ENCODE measurements around the gene CSNK1D.

Gene CSNK1D

DNA sequence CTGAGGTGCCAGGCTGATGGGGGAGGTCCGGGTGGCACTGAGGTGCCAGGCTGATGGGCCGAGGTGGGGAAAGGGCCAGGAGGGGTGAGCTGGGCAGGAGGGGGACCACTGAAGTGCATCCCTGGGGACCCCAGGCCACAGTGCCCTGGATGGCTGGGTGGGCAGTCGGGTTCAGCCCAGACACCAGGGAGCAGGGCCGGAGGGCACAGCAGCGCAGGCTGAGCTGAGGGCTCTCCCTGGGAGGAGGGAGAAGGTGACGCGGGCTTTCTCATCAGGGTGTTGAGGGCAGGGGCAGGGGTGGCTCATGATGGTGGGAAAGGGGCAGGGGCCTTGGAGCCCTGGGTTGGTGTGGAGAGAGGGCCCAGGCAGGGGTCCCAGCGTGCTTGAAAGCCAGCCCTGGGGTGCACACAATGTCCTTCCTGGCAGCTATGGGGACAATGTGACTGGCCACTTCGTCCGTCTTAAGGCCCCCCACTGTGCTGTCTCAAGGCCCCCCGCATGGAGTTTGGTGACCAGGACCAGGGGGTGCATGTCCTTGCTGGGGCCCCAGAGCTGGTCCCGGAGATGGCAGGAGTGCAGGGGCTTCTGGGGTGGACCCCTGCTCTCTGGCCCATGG, 27.9 kb upstream of the CSNK1D start:
- Histone ChIP-seq H3K27ac (no peak overlapping the region), H3K4me3 (no peak overlapping the region)
- TF ChIP-seq, protein P1, sequence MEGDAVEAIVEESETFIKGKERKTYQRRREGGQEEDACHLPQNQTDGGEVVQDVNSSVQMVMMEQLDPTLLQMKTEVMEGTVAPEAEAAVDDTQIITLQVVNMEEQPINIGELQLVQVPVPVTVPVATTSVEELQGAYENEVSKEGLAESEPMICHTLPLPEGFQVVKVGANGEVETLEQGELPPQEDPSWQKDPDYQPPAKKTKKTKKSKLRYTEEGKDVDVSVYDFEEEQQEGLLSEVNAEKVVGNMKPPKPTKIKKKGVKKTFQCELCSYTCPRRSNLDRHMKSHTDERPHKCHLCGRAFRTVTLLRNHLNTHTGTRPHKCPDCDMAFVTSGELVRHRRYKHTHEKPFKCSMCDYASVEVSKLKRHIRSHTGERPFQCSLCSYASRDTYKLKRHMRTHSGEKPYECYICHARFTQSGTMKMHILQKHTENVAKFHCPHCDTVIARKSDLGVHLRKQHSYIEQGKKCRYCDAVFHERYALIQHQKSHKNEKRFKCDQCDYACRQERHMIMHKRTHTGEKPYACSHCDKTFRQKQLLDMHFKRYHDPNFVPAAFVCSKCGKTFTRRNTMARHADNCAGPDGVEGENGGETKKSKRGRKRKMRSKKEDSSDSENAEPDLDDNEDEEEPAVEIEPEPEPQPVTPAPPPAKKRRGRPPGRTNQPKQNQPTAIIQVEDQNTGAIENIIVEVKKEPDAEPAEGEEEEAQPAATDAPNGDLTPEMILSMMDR (IDR thresholded peaks at IDR 0.05): no peak
- DNase-seq (ENCODE audit: low spot score): no peak

DNA sequence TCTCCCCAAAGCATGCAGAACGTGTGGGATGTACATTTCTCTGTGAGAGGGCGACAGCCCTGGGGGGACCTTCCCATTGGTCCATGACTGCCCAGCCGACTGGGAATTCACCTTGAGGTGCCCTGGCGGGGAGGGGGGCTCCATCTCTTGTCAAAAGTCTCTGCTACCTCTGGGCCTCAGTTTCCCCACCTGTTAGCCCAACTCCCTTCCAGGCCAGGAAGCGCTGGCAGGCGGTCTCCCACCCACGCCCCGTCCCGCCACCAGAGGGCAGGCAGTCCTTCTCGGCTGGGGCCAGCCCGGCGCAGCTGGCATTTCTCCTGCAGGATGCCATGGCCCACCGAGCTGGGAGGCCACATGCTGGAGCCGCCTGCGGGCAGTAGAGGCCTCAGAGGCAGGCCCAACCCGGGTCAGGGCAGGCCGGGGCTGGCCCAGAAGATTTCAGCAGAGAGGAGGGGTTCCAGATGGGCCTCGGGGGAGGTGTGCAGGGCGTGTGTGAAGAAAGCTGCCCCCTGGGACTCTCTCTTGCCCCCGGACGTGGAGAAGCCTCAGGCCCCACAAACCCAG, 27.3 kb upstream of the CSNK1D start:
- TF ChIP-seq, protein P1 (IDR thresholded peaks at IDR 0.05): peak; percentile 52
- Histone ChIP-seq H3K27ac (no peak overlapping the region), H3K4me3 (no peak overlapping the region)
- no peak for DNase-seq (ENCODE audit: low spot score)

DNA sequence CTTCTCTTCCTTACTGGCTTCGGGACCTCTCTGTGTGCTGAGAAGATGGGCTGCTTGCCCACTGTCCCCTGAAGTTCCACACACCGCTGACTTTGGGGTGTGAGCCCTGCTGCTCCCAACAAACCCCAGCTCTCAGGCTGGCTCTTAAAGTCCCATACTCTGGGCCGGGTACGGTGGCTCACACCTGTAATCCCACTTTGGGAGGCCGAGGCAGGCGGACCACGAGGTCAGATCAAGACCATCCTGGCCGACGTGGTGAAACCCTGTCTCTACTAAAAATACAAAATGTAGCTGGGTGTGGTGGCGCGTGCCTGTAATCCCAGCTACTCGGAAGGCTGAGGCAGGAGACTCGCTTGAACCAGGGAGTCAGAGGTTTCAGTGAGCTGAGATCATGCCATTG, 26.7 kb upstream of the CSNK1D start:
- no peak for DNase-seq (ENCODE audit: low spot score)
- H3K4me3 ChIP-seq: no peak overlapping the region
- TF ChIP-seq, protein P1 (IDR thresholded peaks at IDR 0.05): no peak
- no peak overlapping the region for H3K27ac ChIP-seq

DNA sequence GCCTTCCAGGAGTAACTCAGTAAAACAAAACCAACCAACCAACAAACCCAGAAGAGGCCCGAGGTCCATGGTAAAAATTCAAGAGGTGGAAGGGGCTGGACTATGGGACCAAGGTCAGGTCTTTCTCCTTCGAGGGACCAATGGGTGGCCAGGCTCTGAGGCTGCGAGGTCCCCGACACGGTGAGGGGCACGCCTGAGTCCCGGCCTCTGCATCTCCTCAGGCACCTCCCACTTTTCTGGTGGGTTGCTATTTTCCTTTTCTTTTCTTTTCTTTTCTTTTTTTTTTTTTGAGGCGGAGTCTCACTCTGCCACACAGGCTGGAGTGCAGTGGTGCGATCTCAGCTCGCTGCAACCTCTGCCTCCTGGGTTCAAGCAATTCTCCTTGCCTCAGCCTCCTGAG, 26.0 kb upstream of the CSNK1D start:
- Histone ChIP-seq H3K27ac (peak overlapping the region in 1 of 2 donors; percentile 93), H3K4me3 (no peak overlapping the region)
- DNase-seq (ENCODE audit: low spot score): no peak
- TF ChIP-seq, protein P1 (IDR thresholded peaks at IDR 0.05): no peak

DNA sequence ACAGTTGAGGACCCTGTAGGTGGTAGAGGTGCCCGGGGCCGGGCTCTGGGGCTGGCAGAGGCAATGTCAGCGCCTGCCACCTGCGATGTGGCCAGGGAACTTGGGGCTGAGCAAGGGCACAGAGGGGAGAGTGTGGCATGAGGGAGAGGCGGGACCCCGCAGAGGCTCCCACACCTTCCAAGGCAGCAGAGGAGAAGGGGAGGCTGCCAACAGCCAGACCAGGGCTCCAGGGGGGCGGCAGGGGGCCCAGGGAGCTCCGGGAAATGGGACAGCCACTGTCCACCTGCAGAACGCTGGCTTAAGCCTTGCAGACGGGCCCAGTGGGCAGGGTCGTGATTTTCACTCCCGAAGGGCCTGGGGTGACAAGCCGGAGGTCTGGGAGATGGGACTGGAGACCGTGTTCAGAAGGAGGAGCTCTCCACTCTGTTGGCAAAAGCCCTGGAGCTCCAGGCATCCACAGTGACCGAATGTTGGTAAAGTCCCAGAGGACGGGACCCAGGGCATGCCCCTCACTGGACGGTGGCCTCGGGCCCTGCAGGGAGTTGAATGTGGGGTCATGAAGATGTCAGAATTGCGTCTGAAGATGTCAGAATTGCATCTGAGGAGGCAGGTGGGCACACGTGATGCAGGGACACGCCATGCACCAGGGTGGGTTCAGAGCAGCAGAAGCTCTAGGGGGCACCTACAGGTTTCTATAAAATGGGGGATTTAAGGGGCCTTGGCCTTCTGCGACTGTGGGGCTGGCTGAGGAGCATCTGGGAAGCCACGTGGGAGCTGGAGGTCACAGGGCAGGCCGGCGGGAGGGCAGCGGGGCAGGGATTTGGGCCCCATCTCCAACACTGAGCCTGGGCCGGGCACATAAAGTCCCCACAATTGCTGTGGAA, 25.3 kb upstream of the CSNK1D start:
- TF ChIP-seq, protein P1 (IDR thresholded peaks at IDR 0.05): no peak
- no peak for DNase-seq (ENCODE audit: low spot score)
- Histone ChIP-seq H3K4me3 (peak overlapping the region; percentile 78), H3K27ac (peak overlapping the region; percentile 47 to 93)

DNA sequence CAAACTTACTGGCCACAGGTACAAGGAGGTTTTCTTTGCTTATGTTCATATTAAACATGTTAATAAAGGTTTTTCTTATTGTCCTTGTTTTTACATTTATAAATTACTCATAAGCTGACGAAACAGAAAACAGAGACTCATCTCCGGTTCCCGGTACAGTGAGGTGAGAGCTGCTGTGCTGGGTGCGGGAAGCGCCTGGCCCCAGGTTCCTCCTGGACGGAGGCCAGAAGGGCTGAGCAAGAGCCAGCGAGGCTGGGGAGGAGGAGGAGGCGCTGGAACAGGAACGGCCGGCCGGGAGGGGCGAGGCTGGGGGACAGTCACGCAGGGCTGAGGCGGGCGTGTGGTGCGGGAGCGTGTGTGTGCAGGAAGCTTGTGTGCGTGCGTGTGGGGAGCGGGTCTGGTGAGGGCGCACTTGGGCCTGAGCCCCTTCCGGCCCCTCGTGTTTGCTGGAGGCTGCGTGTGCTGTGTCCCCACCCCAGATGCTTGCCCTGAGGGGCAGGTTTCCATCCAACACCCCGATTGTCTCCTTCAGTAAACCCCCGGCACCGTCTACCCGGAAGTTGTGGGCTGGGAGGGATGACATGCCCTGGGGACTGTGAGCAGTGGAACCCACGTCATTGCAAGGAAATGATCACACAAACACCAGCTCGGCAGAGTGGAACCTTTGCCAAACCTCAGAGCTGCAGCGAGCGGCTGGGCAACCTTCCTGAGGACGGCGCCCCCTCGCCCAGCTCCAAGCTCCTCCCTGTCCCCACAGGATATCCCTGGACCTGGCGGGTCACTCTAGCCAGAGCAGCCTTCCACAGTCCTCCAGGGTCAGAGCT, 24.4 kb upstream of the CSNK1D start:
- peak overlapping the region; percentile 47 to 93 for H3K27ac ChIP-seq
- peak overlapping the region; percentile 78 for H3K4me3 ChIP-seq
- DNase-seq (ENCODE audit: low spot score): peak; percentile 93
- TF ChIP-seq, protein P1 (IDR thresholded peaks at IDR 0.05): no peak

Data from coronary artery (tissue), 2 donors.